HepG2 (cell line): Measurements from ENCODE around the gene SURF6. TPM values are rescaled to one million over a fixed set of nuclear protein-coding genes. Genes with fewer than 3 reads are reported as not detected.

Experiments
- ATM ChIP-seq: fragments of 450-650 bp; IDR thresholded peaks from 2 replicates; pipeline ENCODE4 v1.7.1; 2017; ENCODE audit warnings: mild to moderate bottlenecking, borderline replicate concordance
- CEBPB ChIP-seq: IDR thresholded peaks from 2 replicates; pipeline ENCODE4 v1.6.1; 2011; ENCODE audit warnings: low read depth, low read length, improper control_type of control experiment, borderline replicate concordance
- ETV6 ChIP-seq: sonication (generic); formaldehyde crosslinking; conservative IDR thresholded peaks from 2 replicates; pipeline ENCODE4 v1.4.0; 2020; ENCODE audit warnings: missing genetic modification reagents
- ZBTB3 ChIP-seq: sonication (generic); formaldehyde crosslinking; IDR thresholded peaks from 2 replicates; pipeline ENCODE4 v1.4.0; 2020; ENCODE audit warnings: low read depth, mild to moderate bottlenecking, moderate library complexity, missing genetic modification reagents, borderline replicate concordance
- ZBTB7A ChIP-seq: sonication (generic); formaldehyde crosslinking; IDR thresholded peaks from 2 replicates; pipeline ENCODE4 v1.8.0; 2022; ENCODE audit warnings: mild to moderate bottlenecking, missing genetic modification reagents
- ZFP36L1 ChIP-seq: sonication (generic); formaldehyde crosslinking; IDR thresholded peaks from 2 replicates; pipeline ENCODE4 v1.8.0; 2022; ENCODE audit warnings: mild to moderate bottlenecking, missing genetic modification reagents, moderate library complexity
- ZNF543 ChIP-seq: sonication (generic); formaldehyde crosslinking; IDR thresholded peaks from 2 replicates; pipeline ENCODE4 v1.4.0; 2020; ENCODE audit warnings: mild to moderate bottlenecking, missing genetic modification reagents
- ZNF704 ChIP-seq: sonication (generic); formaldehyde crosslinking; IDR thresholded peaks from 2 replicates; pipeline ENCODE4 v1.8.1; 2023; ENCODE audit warnings: mild to moderate bottlenecking, inconsistent platforms, moderate library complexity, missing genetic modification reagents, borderline replicate concordance
- ZNF737 ChIP-seq: sonication (generic); formaldehyde crosslinking; IDR thresholded peaks from 2 replicates; pipeline ENCODE4 v1.5.0; 2020; ENCODE audit warnings: missing genetic modification reagents, mild to moderate bottlenecking, borderline replicate concordance
- ZNF776 ChIP-seq: sonication (generic); formaldehyde crosslinking; IDR thresholded peaks from 2 replicates; pipeline ENCODE4 v1.4.0; 2020; ENCODE audit warnings: mild to moderate bottlenecking, missing genetic modification reagents
- ZSCAN12 ChIP-seq: sonication (generic); formaldehyde crosslinking; IDR thresholded peaks from 2 replicates; pipeline ENCODE4 v1.9.0; 2021; ENCODE audit warnings: mild to moderate bottlenecking, missing genetic modification reagents
- polyA plus RNA-seq, 8 experiments: library from polyadenylated mRNA; depleted of rRNA in 3 of 8; stranded (reverse) in 7 of 8; unstranded in 1 of 8; fragments of >200 nt; fragmentation: Illumina TruSeq in 4 of 8; extraction: Trizol in 4 of 8; gene quantifications; 2 replicates each; pipeline versions ENCODE4 v1.2.1 to v1.2.3, GENCODE V29; 2011 to 2016; ENCODE audit warnings: low read depth in 4 of 8, missing spikeins in 1 of 8, mixed read lengths in 1 of 8; ENCODE audit not compliant: insufficient read depth in 1 of 8
- total RNA-seq, 5 experiments: library from RNA; depleted of rRNA; stranded (reverse); fragments of >200 nt; fragmentation: Illumina TruSeq; extraction: Trizol; gene quantifications; 2 replicates each; pipeline ENCODE4 v1.2.3, GENCODE V29; 2016; ENCODE audit warnings: low read depth in 1 of 5
- TF ChIP-seq, protein P1 (sequence below): sonication (generic); formaldehyde crosslinking; IDR thresholded peaks from 2 replicates; pipeline ENCODE4 v1.9.0; 2021; ENCODE audit warnings: mild to moderate bottlenecking, missing genetic modification reagents
- TF ChIP-seq, protein P2 (sequence below): sonication (generic); formaldehyde crosslinking; conservative IDR thresholded peaks from 2 replicates; pipeline ENCODE4 v1.4.0; 2020; ENCODE audit warnings: missing genetic modification reagents
- TF ChIP-seq, protein P3 (sequence below): sonication (generic); formaldehyde crosslinking; IDR thresholded peaks from 2 replicates; pipeline ENCODE4 v1.5.0; 2020; ENCODE audit warnings: missing genetic modification reagents

Gene SURF6
- total and polyA plus RNA-seq, 2 of the 13 experiments (the other 11 are each of a cell fraction or from before 2014, with no cell fraction given) = 5.9 to 14.7 TPM

DNA sequence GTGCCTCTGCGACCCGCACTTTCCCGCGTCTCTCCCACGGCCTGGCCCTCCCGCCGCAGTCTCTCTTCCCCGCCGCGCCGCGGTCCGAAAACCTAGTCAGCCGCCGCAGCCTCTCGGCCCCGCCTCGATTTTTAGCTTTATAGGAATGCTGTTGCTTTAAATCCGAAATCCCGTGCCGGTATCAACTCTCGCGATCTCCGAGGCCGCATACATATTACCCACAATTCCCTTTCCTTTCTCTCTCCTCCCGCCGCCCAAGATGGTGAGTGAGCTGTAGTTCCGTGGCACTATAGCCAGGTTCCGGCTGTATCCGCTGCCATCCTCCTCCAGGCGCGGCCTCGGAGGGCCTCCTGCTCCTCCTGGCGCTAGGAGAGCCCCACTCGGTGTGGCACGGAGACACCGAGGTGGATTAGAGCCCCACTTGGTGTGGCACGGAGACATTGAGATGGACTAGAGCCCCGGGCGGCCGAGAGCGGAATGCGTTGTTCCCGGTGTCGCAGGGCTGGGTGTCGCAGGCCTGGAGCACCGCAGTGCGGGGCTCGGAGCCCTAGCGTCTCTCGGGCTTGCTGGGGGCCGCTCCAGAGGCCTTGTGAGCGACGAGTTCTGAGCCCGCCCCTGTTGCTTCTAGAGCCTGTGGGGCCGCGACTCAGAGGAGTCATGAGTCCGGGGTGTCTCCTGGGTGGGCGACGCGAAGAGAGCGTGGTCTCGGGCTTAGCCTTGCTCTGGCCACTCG is 12.2 kb upstream of the SURF6 start, which contains the start of the genes MED22 and RPL7A (continued):
- TF ChIP-seq, protein P1, sequence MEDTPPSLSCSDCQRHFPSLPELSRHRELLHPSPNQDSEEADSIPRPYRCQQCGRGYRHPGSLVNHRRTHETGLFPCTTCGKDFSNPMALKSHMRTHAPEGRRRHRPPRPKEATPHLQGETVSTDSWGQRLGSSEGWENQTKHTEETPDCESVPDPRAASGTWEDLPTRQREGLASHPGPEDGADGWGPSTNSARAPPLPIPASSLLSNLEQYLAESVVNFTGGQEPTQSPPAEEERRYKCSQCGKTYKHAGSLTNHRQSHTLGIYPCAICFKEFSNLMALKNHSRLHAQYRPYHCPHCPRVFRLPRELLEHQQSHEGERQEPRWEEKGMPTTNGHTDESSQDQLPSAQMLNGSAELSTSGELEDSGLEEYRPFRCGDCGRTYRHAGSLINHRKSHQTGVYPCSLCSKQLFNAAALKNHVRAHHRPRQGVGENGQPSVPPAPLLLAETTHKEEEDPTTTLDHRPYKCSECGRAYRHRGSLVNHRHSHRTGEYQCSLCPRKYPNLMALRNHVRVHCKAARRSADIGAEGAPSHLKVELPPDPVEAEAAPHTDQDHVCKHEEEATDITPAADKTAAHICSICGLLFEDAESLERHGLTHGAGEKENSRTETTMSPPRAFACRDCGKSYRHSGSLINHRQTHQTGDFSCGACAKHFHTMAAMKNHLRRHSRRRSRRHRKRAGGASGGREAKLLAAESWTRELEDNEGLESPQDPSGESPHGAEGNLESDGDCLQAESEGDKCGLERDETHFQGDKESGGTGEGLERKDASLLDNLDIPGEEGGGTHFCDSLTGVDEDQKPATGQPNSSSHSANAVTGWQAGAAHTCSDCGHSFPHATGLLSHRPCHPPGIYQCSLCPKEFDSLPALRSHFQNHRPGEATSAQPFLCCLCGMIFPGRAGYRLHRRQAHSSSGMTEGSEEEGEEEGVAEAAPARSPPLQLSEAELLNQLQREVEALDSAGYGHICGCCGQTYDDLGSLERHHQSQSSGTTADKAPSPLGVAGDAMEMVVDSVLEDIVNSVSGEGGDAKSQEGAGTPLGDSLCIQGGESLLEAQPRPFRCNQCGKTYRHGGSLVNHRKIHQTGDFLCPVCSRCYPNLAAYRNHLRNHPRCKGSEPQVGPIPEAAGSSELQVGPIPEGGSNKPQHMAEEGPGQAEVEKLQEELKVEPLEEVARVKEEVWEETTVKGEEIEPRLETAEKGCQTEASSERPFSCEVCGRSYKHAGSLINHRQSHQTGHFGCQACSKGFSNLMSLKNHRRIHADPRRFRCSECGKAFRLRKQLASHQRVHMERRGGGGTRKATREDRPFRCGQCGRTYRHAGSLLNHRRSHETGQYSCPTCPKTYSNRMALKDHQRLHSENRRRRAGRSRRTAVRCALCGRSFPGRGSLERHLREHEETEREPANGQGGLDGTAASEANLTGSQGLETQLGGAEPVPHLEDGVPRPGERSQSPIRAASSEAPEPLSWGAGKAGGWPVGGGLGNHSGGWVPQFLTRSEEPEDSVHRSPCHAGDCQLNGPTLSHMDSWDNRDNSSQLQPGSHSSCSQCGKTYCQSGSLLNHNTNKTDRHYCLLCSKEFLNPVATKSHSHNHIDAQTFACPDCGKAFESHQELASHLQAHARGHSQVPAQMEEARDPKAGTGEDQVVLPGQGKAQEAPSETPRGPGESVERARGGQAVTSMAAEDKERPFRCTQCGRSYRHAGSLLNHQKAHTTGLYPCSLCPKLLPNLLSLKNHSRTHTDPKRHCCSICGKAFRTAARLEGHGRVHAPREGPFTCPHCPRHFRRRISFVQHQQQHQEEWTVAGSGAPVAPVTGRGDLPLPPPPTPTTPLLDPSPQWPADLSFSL (CRISPR knock-in tag) = no peak
- TF ChIP-seq ZSCAN12 (CRISPR knock-in tag) (no peak), ZBTB7A (CRISPR knock-in tag) (peak; percentile 57; the same call in 1 of the 2 replicates), CEBPB (no peak), ZNF543 (CRISPR knock-in tag) (peak; percentile 78; the same call in 1 of the 2 replicates), ZNF737 (CRISPR knock-in tag) (no peak; the same call in 1 of the 2 replicates), ATM (no peak), ZFP36L1 (CRISPR knock-in tag) (no peak; the same call in 1 of the 2 replicates), ETV6 (peak; percentile 49; the same call in 1 of the 2 replicates), ZBTB3 (CRISPR knock-in tag) (no peak; the same call in 1 of the 2 replicates), ZNF704 (CRISPR knock-in tag) (no peak), ZNF776 (CRISPR knock-in tag) (no peak; the same call in 1 of the 2 replicates)
- TF ChIP-seq, protein P2, sequence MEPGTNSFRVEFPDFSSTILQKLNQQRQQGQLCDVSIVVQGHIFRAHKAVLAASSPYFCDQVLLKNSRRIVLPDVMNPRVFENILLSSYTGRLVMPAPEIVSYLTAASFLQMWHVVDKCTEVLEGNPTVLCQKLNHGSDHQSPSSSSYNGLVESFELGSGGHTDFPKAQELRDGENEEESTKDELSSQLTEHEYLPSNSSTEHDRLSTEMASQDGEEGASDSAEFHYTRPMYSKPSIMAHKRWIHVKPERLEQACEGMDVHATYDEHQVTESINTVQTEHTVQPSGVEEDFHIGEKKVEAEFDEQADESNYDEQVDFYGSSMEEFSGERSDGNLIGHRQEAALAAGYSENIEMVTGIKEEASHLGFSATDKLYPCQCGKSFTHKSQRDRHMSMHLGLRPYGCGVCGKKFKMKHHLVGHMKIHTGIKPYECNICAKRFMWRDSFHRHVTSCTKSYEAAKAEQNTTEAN (CRISPR knock-in tag) = no peak
- TF ChIP-seq, protein P3, sequence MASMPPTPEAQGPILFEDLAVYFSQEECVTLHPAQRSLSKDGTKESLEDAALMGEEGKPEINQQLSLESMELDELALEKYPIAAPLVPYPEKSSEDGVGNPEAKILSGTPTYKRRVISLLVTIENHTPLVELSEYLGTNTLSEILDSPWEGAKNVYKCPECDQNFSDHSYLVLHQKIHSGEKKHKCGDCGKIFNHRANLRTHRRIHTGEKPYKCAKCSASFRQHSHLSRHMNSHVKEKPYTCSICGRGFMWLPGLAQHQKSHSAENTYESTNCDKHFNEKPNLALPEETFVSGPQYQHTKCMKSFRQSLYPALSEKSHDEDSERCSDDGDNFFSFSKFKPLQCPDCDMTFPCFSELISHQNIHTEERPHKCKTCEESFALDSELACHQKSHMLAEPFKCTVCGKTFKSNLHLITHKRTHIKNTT (CRISPR knock-in tag) = no peak
